Calu3 (cell line): ENCODE measurements around the gene TAGLN3. TPM values are rescaled to one million over a fixed set of nuclear protein-coding genes. Genes with fewer than 3 reads are reported as not detected.

Experiments used
- BruUV-seq: library from RNA; stranded (reverse); fragments of 400-500 nt; replicated peaks from 2 replicates; lab custom pipeline; 2021; lab: Mats Ljungman, UMichigan
- CTCF ChIA-PET: fragments of 300-600 bp; sonication (Branson Sonifier 250); formaldehyde crosslinking; loops from one replicate; lab custom pipeline; 2022; ENCODE audit warnings: antibody characterized with exemption; lab: Charles Lee
- DNase-seq: peaks from one replicate; pipeline ENCODE4 v3.0.0; 2022
- H3K27ac Mint-ChIP-seq: one replicate; pipeline ENCODE4 v1.8.0; 2022; ENCODE audit warnings: mixed read lengths; ENCODE audit not compliant: unreplicated experiment
- H3K27me3 Mint-ChIP-seq: one replicate; pipeline ENCODE4 v1.8.0; 2022; ENCODE audit warnings: mixed read lengths; ENCODE audit not compliant: unreplicated experiment
- H3K36me3 Mint-ChIP-seq: one replicate; pipeline ENCODE4 v1.8.0; 2022; ENCODE audit warnings: mild to moderate bottlenecking, moderate library complexity, mixed read lengths; ENCODE audit not compliant: insufficient read depth, unreplicated experiment
- H3K4me1 Mint-ChIP-seq: one replicate; pipeline ENCODE4 v1.8.0; 2022; ENCODE audit warnings: mild to moderate bottlenecking, low read depth, mixed read lengths; ENCODE audit not compliant: unreplicated experiment
- H3K4me3 Mint-ChIP-seq: one replicate; pipeline ENCODE4 v1.8.0; 2022; ENCODE audit warnings: mild to moderate bottlenecking, low read depth, moderate library complexity, mixed read lengths; ENCODE audit not compliant: unreplicated experiment
- H3K9me3 Mint-ChIP-seq: one replicate; pipeline ENCODE4 v1.8.0; 2022; ENCODE audit warnings: low read depth, mixed read lengths; ENCODE audit not compliant: unreplicated experiment
- intact Hi-C: fragments of 100-400 bp; cut with micrococcal nuclease; formaldehyde crosslinking; loops from one replicate; pipeline ENCODE4 v1.10.0; 2022; ENCODE audit not compliant: unreplicated experiment
- total RNA-seq: library from RNA; stranded (reverse); gene quantifications from 2 replicates; pipeline ENCODE4 v1.2.3, GENCODE V29; 2022
- TF ChIP-seq, protein P1 (sequence below): fragments of 200-600 bp; IDR thresholded peaks from one replicate; pipeline ENCODE4 v1.8.0; 2022; ENCODE audit warnings: antibody characterized with exemption; ENCODE audit not compliant: unreplicated experiment

Gene TAGLN3
- total RNA-seq, 1 experiment from 2014 or later = not detected

DNA sequence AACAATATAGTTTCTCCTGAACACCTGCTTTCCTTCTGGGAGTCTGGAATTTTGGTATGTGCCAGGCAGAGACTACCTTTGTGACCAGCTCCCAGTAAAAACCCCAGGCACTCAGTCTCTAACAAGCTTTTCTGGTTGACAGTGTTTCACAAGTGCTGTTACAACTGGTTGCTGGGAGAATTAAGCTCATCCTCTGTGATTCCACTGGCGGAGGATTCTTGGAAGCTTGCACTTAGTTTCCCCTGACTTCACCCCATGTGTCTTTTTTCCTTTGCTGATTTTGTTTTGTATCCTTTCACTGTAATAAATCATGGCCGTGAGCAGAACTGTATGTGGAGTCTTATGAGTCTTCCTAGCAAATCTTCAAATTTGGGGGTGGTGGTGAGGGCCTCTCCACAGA is 5.7 kb upstream of the TAGLN3 start:
- no TSS peak for BruUV-seq
- intact Hi-C loops = no loop called here
- no peak for DNase-seq
- no peak overlapping the region for H3K27ac Mint-ChIP-seq
- H3K36me3 Mint-ChIP-seq = peaks cover under 1% of the 10 kb centered on the region
- TF ChIP-seq, protein P1, sequence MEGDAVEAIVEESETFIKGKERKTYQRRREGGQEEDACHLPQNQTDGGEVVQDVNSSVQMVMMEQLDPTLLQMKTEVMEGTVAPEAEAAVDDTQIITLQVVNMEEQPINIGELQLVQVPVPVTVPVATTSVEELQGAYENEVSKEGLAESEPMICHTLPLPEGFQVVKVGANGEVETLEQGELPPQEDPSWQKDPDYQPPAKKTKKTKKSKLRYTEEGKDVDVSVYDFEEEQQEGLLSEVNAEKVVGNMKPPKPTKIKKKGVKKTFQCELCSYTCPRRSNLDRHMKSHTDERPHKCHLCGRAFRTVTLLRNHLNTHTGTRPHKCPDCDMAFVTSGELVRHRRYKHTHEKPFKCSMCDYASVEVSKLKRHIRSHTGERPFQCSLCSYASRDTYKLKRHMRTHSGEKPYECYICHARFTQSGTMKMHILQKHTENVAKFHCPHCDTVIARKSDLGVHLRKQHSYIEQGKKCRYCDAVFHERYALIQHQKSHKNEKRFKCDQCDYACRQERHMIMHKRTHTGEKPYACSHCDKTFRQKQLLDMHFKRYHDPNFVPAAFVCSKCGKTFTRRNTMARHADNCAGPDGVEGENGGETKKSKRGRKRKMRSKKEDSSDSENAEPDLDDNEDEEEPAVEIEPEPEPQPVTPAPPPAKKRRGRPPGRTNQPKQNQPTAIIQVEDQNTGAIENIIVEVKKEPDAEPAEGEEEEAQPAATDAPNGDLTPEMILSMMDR = no peak
- no peaks in the 10 kb centered on the region for H3K4me1 Mint-ChIP-seq
- H3K27me3 Mint-ChIP-seq = no peaks in the 10 kb centered on the region
- peaks cover 4% of the 10 kb centered on the region for H3K9me3 Mint-ChIP-seq
- CTCF ChIA-PET = interaction anchor here (1.2 to 2.0 kb wide), 3 partner anchors 14 to 50 kb away, joined by 4 to 7 read pairs (median 5); partner anchors contain the start of gene ABHD10
- no peak overlapping the region for H3K4me3 Mint-ChIP-seq

DNA sequence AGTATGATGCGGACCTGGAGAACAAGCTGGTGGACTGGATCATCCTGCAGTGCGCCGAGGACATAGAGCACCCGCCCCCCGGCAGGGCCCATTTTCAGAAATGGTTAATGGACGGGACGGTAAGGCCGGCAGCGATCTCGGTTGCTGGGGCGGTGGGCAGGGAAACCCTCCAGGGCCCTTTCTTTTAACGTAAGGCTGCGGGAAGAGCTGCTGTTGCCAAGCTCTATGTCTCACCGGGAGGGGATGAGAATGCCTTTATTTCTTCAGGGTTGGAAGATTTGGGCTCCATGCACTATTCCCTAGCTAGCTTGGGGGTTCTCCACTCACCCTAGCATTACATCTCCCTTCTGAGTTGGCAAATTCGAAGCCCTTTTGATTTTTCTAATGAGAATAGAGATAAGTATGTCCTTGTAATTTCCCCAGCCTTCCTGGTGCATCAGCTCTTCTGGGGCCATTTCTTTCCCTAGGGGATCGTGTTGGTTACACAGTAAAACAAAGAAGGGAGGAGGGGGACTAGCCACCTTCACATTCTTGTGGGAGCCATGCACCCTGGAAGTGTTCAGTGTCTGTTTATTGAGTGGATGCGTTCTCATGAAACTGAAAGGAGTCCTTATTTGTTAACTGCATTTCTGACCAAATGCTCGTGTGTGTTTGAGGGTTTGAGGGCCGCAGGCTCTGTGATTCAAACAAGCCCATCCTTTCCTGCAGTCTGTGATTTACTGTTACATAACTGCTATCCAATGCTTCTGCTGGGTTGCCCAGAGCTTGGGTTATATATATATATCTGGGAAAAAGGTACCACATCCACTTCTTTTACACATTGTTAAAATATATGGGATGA is 982 bp downstream of the TAGLN3 start:
- Mint-ChIP-seq H3K4me1 (peaks cover 14% of the 10 kb centered on the region), H3K27me3 (no peaks in the 10 kb centered on the region), H3K27ac (no peak overlapping the region), H3K4me3 (peak overlapping the region; percentile 72), H3K9me3 (peaks cover 4% of the 10 kb centered on the region), H3K36me3 (peaks cover 7% of the 10 kb centered on the region)
- no TSS peak for BruUV-seq
- TF ChIP-seq, protein P1 = no peak
- no peak for DNase-seq
- intact Hi-C loops = no loop called here
- CTCF ChIA-PET = interaction anchor here (1.1 to 2.4 kb wide), 3 partner anchors 13 to 14 kb away, joined by 3 to 7 read pairs (median 3); no protein-coding TSS in a partner anchor

DNA sequence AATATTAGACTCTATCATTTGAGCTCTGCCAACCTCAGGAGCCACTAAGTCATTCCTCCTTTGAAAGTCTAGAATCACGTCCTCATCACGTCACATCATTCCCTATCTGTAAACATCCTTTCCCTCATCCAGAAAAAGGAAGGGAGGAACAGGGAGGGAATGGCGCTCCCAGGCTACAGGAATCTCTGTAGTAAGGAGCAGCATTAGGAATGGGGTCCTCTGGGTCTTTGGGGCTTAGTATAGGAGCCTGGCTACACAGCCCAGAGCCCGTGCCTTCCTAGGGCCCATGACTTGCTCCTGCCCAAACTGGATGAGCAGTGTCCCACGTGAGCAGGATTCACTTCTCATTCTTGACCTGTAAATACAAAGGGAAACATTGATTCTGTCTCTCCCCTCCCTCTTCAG is 1.6 kb downstream of the TAGLN3 start:
- H3K4me3 Mint-ChIP-seq = no peak overlapping the region
- H3K27ac Mint-ChIP-seq = no peak overlapping the region
- no TSS peak for BruUV-seq
- peaks cover 7% of the 10 kb centered on the region for H3K36me3 Mint-ChIP-seq
- intact Hi-C loops = no loop called here
- no peaks in the 10 kb centered on the region for H3K27me3 Mint-ChIP-seq
- no peak for DNase-seq
- peaks cover 14% of the 10 kb centered on the region for H3K4me1 Mint-ChIP-seq
- H3K9me3 Mint-ChIP-seq = peaks cover 1% of the 10 kb centered on the region
- TF ChIP-seq, protein P1 = no peak
- CTCF ChIA-PET = interaction anchor here (1.1 kb wide), 1 partner anchor 13 kb away, joined by 3 read pairs; no protein-coding TSS in a partner anchor

DNA sequence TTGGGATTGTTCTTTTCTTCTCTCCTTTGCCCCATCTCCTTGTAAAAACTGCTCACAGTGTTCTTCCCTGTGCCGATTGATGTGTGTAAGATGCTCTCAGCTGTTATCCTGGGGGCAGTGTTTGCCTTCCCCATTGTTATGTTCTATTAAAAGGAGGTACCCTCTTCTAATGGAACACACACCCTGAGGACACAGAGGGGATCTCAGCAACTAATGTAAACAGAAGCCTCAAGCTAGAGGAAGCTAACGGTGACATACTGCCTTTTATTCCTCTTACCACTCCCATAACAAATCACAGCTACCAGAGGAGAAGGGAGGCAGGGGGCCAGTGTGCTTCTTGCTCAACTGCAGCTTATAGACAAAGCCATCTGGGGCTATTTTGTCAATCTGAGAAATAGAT is 2.2 kb downstream of the TAGLN3 start:
- Mint-ChIP-seq H3K27me3 (no peaks in the 10 kb centered on the region), H3K4me3 (no peak overlapping the region), H3K4me1 (peaks cover 14% of the 10 kb centered on the region), H3K27ac (no peak overlapping the region), H3K36me3 (peaks cover 7% of the 10 kb centered on the region), H3K9me3 (no peaks in the 10 kb centered on the region)
- BruUV-seq = no TSS peak
- CTCF ChIA-PET = interaction anchor here (1.1 kb wide), 1 partner anchor 13 kb away, joined by 3 read pairs; no protein-coding TSS in a partner anchor
- no peak for DNase-seq
- TF ChIP-seq, protein P1 = no peak
- intact Hi-C loops = no loop called here
